ENCODE measurements around the gene HSDL2.

DNA sequence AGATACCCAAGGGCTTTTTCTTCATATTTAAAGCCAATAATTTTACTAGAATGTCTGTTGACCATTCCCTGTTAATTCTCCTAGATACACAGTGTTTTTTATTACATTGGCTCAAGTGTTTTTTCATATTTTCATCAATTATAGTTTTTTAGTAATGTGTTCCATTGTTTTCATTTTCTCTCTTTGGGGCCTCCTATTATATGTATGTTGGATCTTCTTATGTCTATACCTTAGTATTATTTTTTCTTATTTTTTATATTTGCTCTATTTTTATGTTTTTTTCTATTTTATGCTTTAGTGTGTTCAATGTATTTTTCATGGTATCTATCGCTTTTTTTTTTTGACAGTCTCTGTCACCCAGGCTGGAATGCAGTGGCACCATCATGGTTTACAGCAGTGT is 114.2 kb downstream of the HSDL2 start:
- TF ChIP-seq, protein P1, sequence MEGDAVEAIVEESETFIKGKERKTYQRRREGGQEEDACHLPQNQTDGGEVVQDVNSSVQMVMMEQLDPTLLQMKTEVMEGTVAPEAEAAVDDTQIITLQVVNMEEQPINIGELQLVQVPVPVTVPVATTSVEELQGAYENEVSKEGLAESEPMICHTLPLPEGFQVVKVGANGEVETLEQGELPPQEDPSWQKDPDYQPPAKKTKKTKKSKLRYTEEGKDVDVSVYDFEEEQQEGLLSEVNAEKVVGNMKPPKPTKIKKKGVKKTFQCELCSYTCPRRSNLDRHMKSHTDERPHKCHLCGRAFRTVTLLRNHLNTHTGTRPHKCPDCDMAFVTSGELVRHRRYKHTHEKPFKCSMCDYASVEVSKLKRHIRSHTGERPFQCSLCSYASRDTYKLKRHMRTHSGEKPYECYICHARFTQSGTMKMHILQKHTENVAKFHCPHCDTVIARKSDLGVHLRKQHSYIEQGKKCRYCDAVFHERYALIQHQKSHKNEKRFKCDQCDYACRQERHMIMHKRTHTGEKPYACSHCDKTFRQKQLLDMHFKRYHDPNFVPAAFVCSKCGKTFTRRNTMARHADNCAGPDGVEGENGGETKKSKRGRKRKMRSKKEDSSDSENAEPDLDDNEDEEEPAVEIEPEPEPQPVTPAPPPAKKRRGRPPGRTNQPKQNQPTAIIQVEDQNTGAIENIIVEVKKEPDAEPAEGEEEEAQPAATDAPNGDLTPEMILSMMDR (IDR thresholded peaks at IDR 0.05), result no peak
- TF ChIP-seq, protein P2, sequence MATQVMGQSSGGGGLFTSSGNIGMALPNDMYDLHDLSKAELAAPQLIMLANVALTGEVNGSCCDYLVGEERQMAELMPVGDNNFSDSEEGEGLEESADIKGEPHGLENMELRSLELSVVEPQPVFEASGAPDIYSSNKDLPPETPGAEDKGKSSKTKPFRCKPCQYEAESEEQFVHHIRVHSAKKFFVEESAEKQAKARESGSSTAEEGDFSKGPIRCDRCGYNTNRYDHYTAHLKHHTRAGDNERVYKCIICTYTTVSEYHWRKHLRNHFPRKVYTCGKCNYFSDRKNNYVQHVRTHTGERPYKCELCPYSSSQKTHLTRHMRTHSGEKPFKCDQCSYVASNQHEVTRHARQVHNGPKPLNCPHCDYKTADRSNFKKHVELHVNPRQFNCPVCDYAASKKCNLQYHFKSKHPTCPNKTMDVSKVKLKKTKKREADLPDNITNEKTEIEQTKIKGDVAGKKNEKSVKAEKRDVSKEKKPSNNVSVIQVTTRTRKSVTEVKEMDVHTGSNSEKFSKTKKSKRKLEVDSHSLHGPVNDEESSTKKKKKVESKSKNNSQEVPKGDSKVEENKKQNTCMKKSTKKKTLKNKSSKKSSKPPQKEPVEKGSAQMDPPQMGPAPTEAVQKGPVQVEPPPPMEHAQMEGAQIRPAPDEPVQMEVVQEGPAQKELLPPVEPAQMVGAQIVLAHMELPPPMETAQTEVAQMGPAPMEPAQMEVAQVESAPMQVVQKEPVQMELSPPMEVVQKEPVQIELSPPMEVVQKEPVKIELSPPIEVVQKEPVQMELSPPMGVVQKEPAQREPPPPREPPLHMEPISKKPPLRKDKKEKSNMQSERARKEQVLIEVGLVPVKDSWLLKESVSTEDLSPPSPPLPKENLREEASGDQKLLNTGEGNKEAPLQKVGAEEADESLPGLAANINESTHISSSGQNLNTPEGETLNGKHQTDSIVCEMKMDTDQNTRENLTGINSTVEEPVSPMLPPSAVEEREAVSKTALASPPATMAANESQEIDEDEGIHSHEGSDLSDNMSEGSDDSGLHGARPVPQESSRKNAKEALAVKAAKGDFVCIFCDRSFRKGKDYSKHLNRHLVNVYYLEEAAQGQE (IDR thresholded peaks at IDR 0.05; ENCODE audit: insufficient read depth in 1 of 2, low read depth in 2 of 2, low read length in 1 of 2), result no peak
